ENCODE measurements around the gene SKIC2. TPM values are rescaled to one million over a fixed set of nuclear protein-coding genes. Genes with fewer than 3 reads are reported as not detected.
"Not testable (repeated sequence)": the region's sequence is repeated elsewhere in the genome, so short reads cannot be mapped to it uniquely, and the experiment has no call there.

Gene SKIC2
- total RNA-seq, 4 donors from 2014 or later: 47.1 to 83.1 (median 48.2) TPM

GRCh38 chr6:32004864-32005537 lies 46.0 kb downstream of the SKIC2 start:
- DNase-seq (ENCODE audit: low spot score in 2 of 2); H3K4me3 ChIP-seq; H3K9me3 ChIP-seq; H3K4me1 ChIP-seq; H3K27ac ChIP-seq; H3K36me3 ChIP-seq; H3K27me3 ChIP-seq: not testable (repeated sequence)
- 68 to 69% methylated on average over 7 to 9 of the region's 13 CpGs for WGBS, 2 donors

DNA sequence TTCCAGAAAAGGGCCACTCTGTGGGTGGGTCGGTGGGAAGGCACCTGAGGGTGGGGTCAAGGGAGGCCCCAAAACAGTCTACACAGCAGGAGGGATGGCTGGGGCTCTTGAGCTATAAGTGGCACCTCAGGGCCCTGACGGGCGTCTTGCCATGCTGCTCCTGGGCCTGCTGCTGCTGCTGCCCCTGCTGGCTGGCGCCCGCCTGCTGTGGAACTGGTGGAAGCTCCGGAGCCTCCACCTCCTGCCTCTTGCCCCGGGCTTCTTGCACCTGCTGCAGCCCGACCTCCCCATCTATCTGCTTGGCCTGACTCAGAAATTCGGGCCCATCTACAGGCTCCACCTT lies 46.5 kb downstream of the SKIC2 start:
- H3K27ac ChIP-seq; H3K4me1 ChIP-seq; DNase-seq (ENCODE audit: low spot score in 2 of 2); H3K27me3 ChIP-seq; H3K9me3 ChIP-seq; H3K4me3 ChIP-seq; H3K36me3 ChIP-seq: not testable (repeated sequence)
- WGBS, 2 donors: 77% methylated on average over 3 of the region's 9 CpGs; no CpG with 5 or more reads in 1 of the 2 donors

DNA sequence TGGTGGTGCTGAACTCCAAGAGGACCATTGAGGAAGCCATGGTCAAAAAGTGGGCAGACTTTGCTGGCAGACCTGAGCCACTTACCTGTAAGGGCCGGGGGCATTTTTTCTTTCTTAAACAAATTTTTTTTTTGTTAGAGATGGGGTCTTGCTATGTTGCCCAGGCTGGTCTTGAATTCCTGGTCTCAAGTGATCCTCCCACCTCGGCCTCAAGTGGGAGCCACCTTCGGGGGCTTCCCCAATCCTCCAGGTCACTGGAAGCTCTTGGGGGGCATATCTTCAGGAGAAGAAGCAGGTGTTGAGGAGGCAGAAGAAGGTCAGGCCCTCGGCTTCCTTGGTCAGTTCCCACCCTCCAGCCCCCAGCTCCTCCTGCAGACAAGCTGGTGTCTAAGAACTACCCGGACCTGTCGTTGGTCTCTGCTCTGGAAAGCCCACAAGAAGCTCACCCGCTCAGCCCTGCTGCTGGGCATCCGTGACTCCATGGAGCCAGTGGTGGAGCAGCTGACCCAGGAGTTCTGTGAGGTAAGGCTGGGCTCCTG lies 47.1 kb downstream of the SKIC2 start:
- H3K4me3 ChIP-seq; H3K27me3 ChIP-seq; H3K9me3 ChIP-seq; H3K4me1 ChIP-seq; H3K27ac ChIP-seq; H3K36me3 ChIP-seq; DNase-seq (ENCODE audit: low spot score in 2 of 2): not testable (repeated sequence)
- 61 to 82% methylated on average over 3 to 7 of the region's 8 CpGs for WGBS, 2 donors

DNA sequence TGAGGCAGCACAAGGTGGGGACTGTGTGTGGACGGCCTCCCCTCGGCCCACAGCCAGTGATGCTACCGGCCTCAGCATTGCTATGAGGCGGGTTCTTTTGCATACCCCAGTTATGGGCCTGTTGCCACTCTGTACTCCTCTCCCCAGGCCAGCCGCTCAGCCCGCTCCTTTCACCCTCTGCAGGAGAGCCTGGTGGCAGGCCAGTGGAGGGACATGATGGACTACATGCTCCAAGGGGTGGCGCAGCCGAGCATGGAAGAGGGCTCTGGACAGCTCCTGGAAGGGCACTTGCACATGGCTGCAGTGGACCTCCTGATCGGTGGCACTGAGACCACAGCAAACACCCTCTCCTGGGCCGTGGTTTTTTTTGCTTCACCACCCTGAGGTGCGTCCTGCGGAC lies 48.1 kb downstream of the SKIC2 start:
- not testable (repeated sequence) for H3K4me1 ChIP-seq

DNA sequence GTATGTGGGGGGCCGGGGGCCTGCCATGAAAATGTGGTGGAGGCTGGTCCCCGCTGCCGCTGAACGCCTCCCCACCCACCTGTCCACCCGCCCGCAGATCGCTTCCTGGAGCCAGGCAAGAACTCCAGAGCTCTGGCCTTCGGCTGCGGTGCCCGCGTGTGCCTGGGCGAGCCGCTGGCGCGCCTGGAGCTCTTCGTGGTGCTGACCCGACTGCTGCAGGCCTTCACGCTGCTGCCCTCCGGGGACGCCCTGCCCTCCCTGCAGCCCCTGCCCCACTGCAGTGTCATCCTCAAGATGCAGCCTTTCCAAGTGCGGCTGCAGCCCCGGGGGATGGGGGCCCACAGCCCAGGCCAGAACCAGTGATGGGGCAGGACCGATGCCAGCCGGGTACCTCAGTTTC lies 49.1 kb downstream of the SKIC2 start:
- not testable (repeated sequence) for DNase-seq (ENCODE audit: low spot score in 2 of 2); H3K36me3 ChIP-seq; H3K4me3 ChIP-seq; H3K27ac ChIP-seq; H3K9me3 ChIP-seq; H3K27me3 ChIP-seq; H3K4me1 ChIP-seq
- WGBS, 2 donors: no CpG with 5 or more reads among the region's 24 CpGs

More for the DNA sequence above, 48.1 kb downstream of the SKIC2 start:
- WGBS, 2 donors: 62 to 79% methylated on average over 6 to 9 of the region's 12 CpGs
- H3K9me3 ChIP-seq; H3K27ac ChIP-seq; DNase-seq (ENCODE audit: low spot score in 2 of 2); H3K4me3 ChIP-seq; H3K27me3 ChIP-seq; H3K36me3 ChIP-seq: not testable (repeated sequence)

- H3K4me3 ChIP-seq; H3K27me3 ChIP-seq; H3K4me1 ChIP-seq; H3K9me3 ChIP-seq; H3K27ac ChIP-seq; DNase-seq (ENCODE audit: low spot score in 2 of 2); H3K36me3 ChIP-seq: not testable (repeated sequence)
- WGBS, 2 donors: 60% methylated on average over 2 of the region's 12 CpGs; no CpG with 5 or more reads in 1 of the 2 donors
Observed at GRCh38 chr6:32008616-32009015, 49.6 kb downstream of the SKIC2 start.

DNA sequence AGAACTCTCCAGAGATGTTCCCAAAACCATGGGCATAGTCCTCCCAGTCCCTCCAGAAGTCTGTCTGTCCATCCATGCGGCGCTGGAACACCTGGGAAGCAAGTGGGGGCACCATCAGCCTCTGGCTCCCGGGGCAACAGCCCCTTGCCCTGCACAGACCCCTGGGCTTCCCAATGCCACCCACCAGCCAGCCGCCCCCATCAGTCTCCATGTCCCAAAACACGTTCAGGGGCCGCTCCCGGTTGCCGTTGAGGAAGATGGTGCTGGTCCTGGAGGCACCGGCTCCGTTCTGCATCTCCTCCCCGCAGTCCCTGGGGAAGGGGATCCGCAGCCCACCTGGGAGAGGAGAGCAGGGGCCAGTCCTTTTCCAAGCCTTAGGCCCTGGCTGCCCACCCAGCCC lies 50.6 kb downstream of the SKIC2 start:
- not testable (repeated sequence) for H3K36me3 ChIP-seq; H3K27ac ChIP-seq; H3K4me1 ChIP-seq; H3K4me3 ChIP-seq; H3K27me3 ChIP-seq; DNase-seq (ENCODE audit: low spot score in 2 of 2); H3K9me3 ChIP-seq
- 67% methylated on average over 4 of the region's 12 CpGs; no CpG with 5 or more reads in 1 of the 2 donors for WGBS, 2 donors

DNA sequence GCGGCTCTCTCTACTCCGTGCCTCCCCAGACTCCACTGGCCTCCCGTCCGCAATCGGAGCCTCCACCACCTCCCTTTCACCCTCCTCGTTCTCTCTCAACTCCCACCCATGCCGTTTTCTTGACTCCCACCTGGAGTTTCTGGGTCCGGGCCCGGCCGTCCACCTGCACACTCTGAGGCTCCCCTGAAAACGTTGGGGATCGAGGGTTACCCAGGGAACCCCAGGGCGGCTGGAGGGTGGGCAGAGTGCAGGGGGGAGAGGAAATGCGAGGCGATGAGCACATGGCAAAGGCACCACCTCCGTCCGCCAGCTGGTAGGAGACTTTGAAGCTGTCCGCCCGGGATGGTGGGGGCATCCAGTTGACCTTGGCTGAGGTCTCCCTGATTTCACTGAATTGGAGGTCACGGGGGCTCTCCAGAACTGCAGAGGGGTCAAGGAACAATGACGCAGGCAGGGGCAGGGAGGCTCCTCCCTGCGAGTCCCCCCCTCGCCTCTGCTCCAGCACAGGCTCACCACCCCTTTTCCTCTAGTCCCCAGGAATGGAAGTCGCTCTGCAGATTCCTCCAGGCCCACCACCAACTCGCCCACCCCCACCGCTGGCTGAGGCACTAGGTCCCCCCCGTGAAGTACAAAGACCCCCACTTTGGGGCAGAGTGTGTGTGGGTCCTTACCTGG lies 52.0 kb downstream of the SKIC2 start:
- not testable (repeated sequence) for H3K4me3 ChIP-seq; DNase-seq (ENCODE audit: low spot score in 2 of 2); H3K4me1 ChIP-seq; H3K9me3 ChIP-seq; H3K27me3 ChIP-seq; H3K36me3 ChIP-seq; H3K27ac ChIP-seq
- 67 to 75% methylated on average over 9 to 18 of the region's 27 CpGs for WGBS, 2 donors

DNA sequence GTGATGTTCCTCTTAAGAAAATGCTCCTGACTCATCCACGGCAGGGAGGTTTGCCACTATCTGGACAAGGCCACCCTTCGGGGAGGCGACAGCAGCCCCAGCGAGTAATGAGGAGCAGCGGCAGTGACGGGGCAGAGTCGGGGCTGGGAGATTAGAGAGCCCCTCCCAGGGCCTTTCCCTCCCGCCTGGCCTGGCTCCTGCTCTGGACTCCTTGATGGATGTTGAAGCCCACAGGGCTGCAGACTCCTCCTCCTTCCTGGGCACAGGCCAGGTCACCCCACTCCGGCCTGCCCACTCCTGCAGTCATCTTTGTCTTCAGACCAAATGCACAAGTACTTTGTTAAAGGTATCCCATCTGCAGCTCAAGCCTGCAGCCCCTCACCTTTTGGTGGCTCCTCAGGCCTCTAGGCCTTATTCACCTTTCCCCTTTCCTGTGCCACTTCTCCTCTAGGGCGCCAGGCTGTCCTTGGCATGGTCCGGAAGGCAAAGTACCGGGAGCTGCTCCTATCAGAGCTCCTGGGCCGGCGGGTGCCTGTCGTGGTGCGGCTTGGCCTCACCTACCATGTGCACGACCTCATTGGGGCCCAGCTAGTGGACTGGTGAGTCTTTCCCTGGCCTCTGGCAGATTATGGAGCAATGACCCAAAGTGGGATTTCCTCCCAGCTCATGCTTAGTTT lies 54.1 kb downstream of the SKIC2 start:
- H3K9me3 ChIP-seq, H3K36me3 ChIP-seq, H3K4me1 ChIP-seq, H3K4me3 ChIP-seq, H3K27me3 ChIP-seq: not testable (repeated sequence)
- peak in 1 of 2 donors; percentile 8 for DNase-seq (ENCODE audit: low spot score in 2 of 2)
- 64 to 78% methylated on average over 7 to 14 of the region's 17 CpGs for WGBS, 2 donors
- H3K27ac ChIP-seq: peak overlapping the region in 1 of 4 donors; percentile 24

DNA sequence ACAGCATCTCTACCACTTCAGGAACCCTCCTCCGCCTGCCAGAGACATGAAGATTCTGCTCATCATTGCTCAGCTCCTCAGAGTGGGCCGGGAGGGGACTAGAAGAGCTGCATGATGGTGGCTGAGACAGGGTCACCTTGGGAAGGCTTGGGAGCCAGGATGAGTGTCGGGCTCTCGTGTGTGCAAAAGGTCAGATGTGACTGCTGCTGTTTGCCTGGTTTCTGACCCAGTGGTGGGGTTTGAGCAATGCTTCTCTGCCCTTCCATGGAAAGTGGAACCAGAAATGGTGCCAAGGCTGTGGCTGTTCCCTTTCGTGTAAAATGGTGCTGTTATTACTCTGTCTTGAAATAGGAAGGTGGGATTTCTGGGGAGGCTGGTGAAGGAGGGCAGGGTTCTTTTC lies 54.8 kb downstream of the SKIC2 start:
- H3K4me3 ChIP-seq; DNase-seq (ENCODE audit: low spot score in 2 of 2); H3K27me3 ChIP-seq; H3K36me3 ChIP-seq; H3K9me3 ChIP-seq; H3K4me1 ChIP-seq; H3K27ac ChIP-seq: not testable (repeated sequence)
- no CpG with 5 or more reads among the region's 5 CpGs for WGBS, 2 donors

DNA sequence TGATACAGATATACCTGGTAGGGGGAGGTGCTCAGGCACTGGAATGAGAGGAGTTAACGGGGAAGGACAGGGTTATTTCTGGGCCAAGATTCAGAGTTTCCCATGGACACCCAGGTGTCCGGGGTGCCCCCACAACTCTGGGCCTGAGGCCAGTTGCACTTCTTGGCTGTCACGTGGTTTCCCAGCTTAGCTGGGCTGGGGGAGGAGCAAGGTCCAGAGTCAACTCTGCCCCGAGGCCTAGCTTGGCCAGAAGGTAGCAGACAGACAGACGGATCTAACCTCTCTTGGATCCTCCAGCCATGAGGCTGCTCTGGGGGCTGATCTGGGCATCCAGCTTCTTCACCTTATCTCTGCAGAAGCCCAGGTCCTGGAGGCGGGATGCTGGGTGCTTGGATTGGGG lies 55.6 kb downstream of the SKIC2 start, which contains the start of gene C4B:
C4B (plus strand) TSS at position 249 of the 400 bp plus-strand sequence; CDS start at position 300, 51 bp downstream.
- not testable (repeated sequence) for H3K4me1 ChIP-seq; DNase-seq (ENCODE audit: low spot score in 2 of 2); H3K4me3 ChIP-seq; H3K27me3 ChIP-seq; H3K9me3 ChIP-seq; H3K36me3 ChIP-seq; H3K27ac ChIP-seq
- no CpG with 5 or more reads among the region's 6 CpGs for WGBS, 2 donors

All from tibial nerve (tissue), 4 donors.